GM18502 (cell line): ENCODE results near the gene LYSMD1.
A peak's percentile ranks its signal among the peaks of the same experiment; 100 is the strongest.

ENCODE experiments used
- ATAC-seq: cut with Tn5 transposase; IDR thresholded peaks from one replicate; pipeline ENCODE4 v1.9.1; 2021; ENCODE audit warnings: mild to moderate bottlenecking; ENCODE audit not compliant: unreplicated experiment, poor library complexity

The LYSMD1 gene

GRCh38 chr1:151176514-151177045 lies 10.9 kb upstream of the LYSMD1 start:
- no peak for ATAC-seq

- ATAC-seq, result no peak
Measured at GRCh38 chr1:151175863-151176262, 10.2 kb upstream of the LYSMD1 start, which contains the start of gene TMOD4. Gene TMOD4 (minus strand): TSS chr1:151175981. CDS start chr1:151174875, 1,106 bp downstream.

- ATAC-seq, result no peak
Measured at GRCh38 chr1:151175041-151175741, 9.5 kb upstream of the LYSMD1 start.

GRCh38 chr1:151171190-151171589 lies 5.5 kb upstream of the LYSMD1 start:
- ATAC-seq, result no peak

- no peak for ATAC-seq
Measured at GRCh38 chr1:151167116-151167515, 1.4 kb upstream of the LYSMD1 start.

GRCh38 chr1:151166505-151166956 lies 829 bp upstream of the LYSMD1 start:
- no peak for ATAC-seq

- no peak for ATAC-seq
Measured at GRCh38 chr1:151165281-151165737, 393 bp downstream of the LYSMD1 start.

GRCh38 chr1:151164732-151165280 lies 896 bp downstream of the LYSMD1 start:
- no peak for ATAC-seq

GRCh38 chr1:151159373-151159772 lies 6.3 kb downstream of the LYSMD1 start:
- ATAC-seq, result no peak

GRCh38 chr1:151158751-151159251 lies 6.9 kb downstream of the LYSMD1 start:
- no peak for ATAC-seq

GRCh38 chr1:151158326-151158725 lies 7.4 kb downstream of the LYSMD1 start:
- no peak for ATAC-seq

GRCh38 chr1:151157067-151157531 lies 8.6 kb downstream of the LYSMD1 start:
- ATAC-seq, result no peak

GRCh38 chr1:151156515-151156819 lies 9.2 kb downstream of the LYSMD1 start, which contains the start of gene TNFAIP8L2:
Gene TNFAIP8L2 (plus strand): TSS chr1:151156649. CDS start chr1:151158698, 2,049 bp downstream.
- no peak for ATAC-seq

- no peak for ATAC-seq
Measured at GRCh38 chr1:151147665-151148064, 18.0 kb downstream of the LYSMD1 start.

- ATAC-seq, result no peak
Measured at GRCh38 chr1:151147132-151147503, 18.6 kb downstream of the LYSMD1 start.

GRCh38 chr1:151146412-151147131 lies 19.1 kb downstream of the LYSMD1 start, which contains the start of gene SEMA6C:
Gene SEMA6C (minus strand): TSS chr1:151146631. CDS start chr1:151142621, 4,010 bp downstream.
- ATAC-seq, result peak; percentile 98

- ATAC-seq, result no peak
Measured at GRCh38 chr1:151146072-151146411, 19.7 kb downstream of the LYSMD1 start.

GRCh38 chr1:151145304-151146071 lies 20.2 kb downstream of the LYSMD1 start:
- no peak for ATAC-seq

- no peak for ATAC-seq
Measured at GRCh38 chr1:151144474-151145303, 21.0 kb downstream of the LYSMD1 start.
